ENCODE data around the gene CELF3.
"Not testable (repeated sequence)": the region's sequence is repeated elsewhere in the genome, so short reads cannot be mapped to it uniquely, and the experiment has no call there.

- not testable (repeated sequence) for TF ChIP-seq POLR2AphosphoS5 (IDR thresholded peaks at IDR 0.05; ENCODE audit: control insufficient read depth, insufficient read depth, low read depth, low read length); EP300 (IDR thresholded peaks at IDR 0.05; ENCODE audit: low read length); BACH1 (tag; IDR thresholded peaks at IDR 0.05); CTCF (IDR thresholded peaks at IDR 0.05 in 2 of 3, conservative IDR thresholded peaks at IDR 0.05 in 1 of 3; ENCODE audit: insufficient read depth in 2 of 3, low read depth in 1 of 3, low read length in 3 of 3); ATF2 (CRISPR knock-in tag; IDR thresholded peaks at IDR 0.05); MAX (CRISPR knock-in tag; IDR thresholded peaks at IDR 0.05); MTF1 (CRISPR knock-in tag; IDR thresholded peaks at IDR 0.05; ENCODE audit: borderline replicate concordance); GABPB1 (CRISPR knock-in tag; IDR thresholded peaks at IDR 0.05); E2F1 (CRISPR knock-in tag; IDR thresholded peaks at IDR 0.05); RBM39 (optimal IDR thresholded peaks at IDR 0.05; ENCODE audit: low read depth, low read length); E4F1 (CRISPR knock-in tag; IDR thresholded peaks at IDR 0.05; ENCODE audit: borderline replicate concordance); HINFP (tag; conservative IDR thresholded peaks at IDR 0.05; ENCODE audit: low read depth); SMAD1 (IDR thresholded peaks at IDR 0.05; ENCODE audit: low read depth, low read length, partially characterized antibody); ZNF124 (CRISPR knock-in tag; IDR thresholded peaks at IDR 0.05)
Measured at GRCh38 chr1:151682901-151683300, 33.7 kb downstream of the CELF3 start.
